HCT116 (cell line): Measurements from ENCODE around the gene LRG1. TPM values are rescaled to one million over a fixed set of nuclear protein-coding genes. Genes with fewer than 3 reads are reported as not detected.
A peak's percentile ranks its signal among the peaks of the same experiment; 100 is the strongest.

Experiments
- ATAC-seq: fragments of 200-7000 bp; cut with Tn5 transposase; 2 replicates; pipeline ENCODE4 v1.9.1; 2020; ENCODE audit warnings: mild to moderate bottlenecking, moderate library complexity
- BruUV-seq: library from RNA; stranded (reverse); fragments of 400-500 nt; replicated peaks from 2 replicates; lab custom pipeline; 2021; lab: Mats Ljungman, UMichigan
- CTCF ChIA-PET: fragments of 300-600 bp; sonication (Branson Sonifier 250); formaldehyde crosslinking; loops from one replicate; lab custom pipeline; 2021; ENCODE audit warnings: antibody characterized with exemption; lab: Charles Lee
- POLR2A ChIA-PET: fragments of 300-600, 350-600 bp; sonication (Branson Sonifier 250); formaldehyde crosslinking; loops from one replicate; lab custom pipeline; 2021; ENCODE audit warnings: antibody characterized with exemption; lab: Charles Lee
- RAD21 ChIA-PET, 2 experiments: fragments of 300-600 bp; sonication (Branson Sonifier 250); formaldehyde crosslinking; loops; one replicate each; lab custom pipeline; 2023; ENCODE audit warnings: low total read pairs in 2 of 2; ENCODE audit not compliant: uncharacterized antibody in 2 of 2, unreplicated experiment in 2 of 2, low non-redundant PET in 1 of 2; lab: Charles Lee
- DNase-seq: peaks from one replicate; pipeline ENCODE4 v3.0.0-alpha.2; 2010; ENCODE audit warnings: low read depth, low spot score
- H2AFZ ChIP-seq: fragments of 200-600 bp; shearing (Covaris generic), sonication (generic); 2 replicates; pipeline ENCODE4 v1.6.1; 2017; ENCODE audit warnings: low read depth, mixed run types, mixed read lengths, antibody characterized with exemption, low read length; ENCODE audit not compliant: poor library complexity, severe bottlenecking
- H3K27ac ChIP-seq: 2 replicates; pipeline ENCODE4 v1.5.1; 2012; ENCODE audit warnings: low read depth, low read length
- H3K27me3 ChIP-seq: fragments of 200-600 bp; sonication (generic); 2 replicates; pipeline ENCODE4 v1.6.1; 2016; ENCODE audit warnings: mixed run types, low read length, mixed read lengths; ENCODE audit not compliant: insufficient read depth
- H3K36me3 ChIP-seq, 2 experiments: fragments of 200-500 bp in 1 of 2; fragments of 200-600 bp in 1 of 2; sonication (Bioruptor generic) in 1 of 2; sonication (generic) in 1 of 2; 2 replicates each; pipeline versions ENCODE4 v1.5.1 to v1.6.1; 2014 to 2016; ENCODE audit warnings: low read length in 2 of 2, inconsistent platforms in 1 of 2, mixed read lengths in 1 of 2, mixed run types in 1 of 2; ENCODE audit not compliant: insufficient read depth in 2 of 2, control insufficient read depth in 1 of 2
- H3K4me1 ChIP-seq, 2 experiments: fragments of 200-600 bp in 1 of 2; sonication (generic) in 1 of 2; 2 replicates each; pipeline versions ENCODE4 v1.5.1 to v1.6.1; 2012 to 2017; ENCODE audit warnings: low read length in 2 of 2, inconsistent platforms in 1 of 2, mild to moderate bottlenecking in 1 of 2, mixed read lengths in 1 of 2, mixed run types in 1 of 2, moderate library complexity in 1 of 2; ENCODE audit not compliant: insufficient read depth in 2 of 2, control insufficient read depth in 1 of 2
- H3K4me2 ChIP-seq: fragments of 200-600 bp; sonication (generic); 2 replicates; pipeline ENCODE4 v1.6.1; 2017; ENCODE audit warnings: mixed run types, low read length, mixed read lengths
- H3K4me3 ChIP-seq, 2 experiments: fragments of 200-600 bp in 1 of 2; sonication (generic) in 1 of 2; replicated peaks in 1 of 2; 2 replicates each; pipeline ENCODE4 v1.5.1; 2011 to 2016; ENCODE audit warnings: low read length in 2 of 2, control low read depth in 1 of 2, low read depth in 1 of 2, mild to moderate bottlenecking in 1 of 2, mixed read lengths in 1 of 2, mixed run types in 1 of 2
- H3K79me2 ChIP-seq: fragments of 200-600 bp; sonication (generic); 2 replicates; pipeline ENCODE4 v1.6.1; 2017; ENCODE audit warnings: mild to moderate bottlenecking, mixed run types, low read length, moderate library complexity, mixed read lengths; ENCODE audit not compliant: insufficient read depth
- H3K9ac ChIP-seq: fragments of 200-600 bp; sonication (generic); 2 replicates; pipeline ENCODE4 v1.6.1; 2016; ENCODE audit warnings: low read length, mixed read lengths
- H3K9me2 ChIP-seq: fragments of 200-600 bp; sonication (generic), shearing (Covaris generic); 2 replicates; pipeline ENCODE4 v1.6.1; 2017; ENCODE audit warnings: mixed run types, mild to moderate bottlenecking, moderate library complexity; ENCODE audit not compliant: insufficient read depth
- H3K9me3 ChIP-seq, 2 experiments: fragments of 200-500 bp in 1 of 2; fragments of 200-600 bp in 1 of 2; sonication (Bioruptor generic) in 1 of 2; sonication (generic) in 1 of 2; 2 replicates each; pipeline ENCODE4 v1.6.1; 2014 to 2017; ENCODE audit warnings: low read length in 2 of 2, mixed read lengths in 2 of 2, inconsistent platforms in 1 of 2, low read depth in 1 of 2, mild to moderate bottlenecking in 1 of 2, mixed run types in 1 of 2, moderate library complexity in 1 of 2; ENCODE audit not compliant: control insufficient read depth in 1 of 2, insufficient read depth in 1 of 2
- H4K20me1 ChIP-seq: fragments of 200-600 bp; sonication (generic), shearing (Covaris generic); 2 replicates; pipeline ENCODE4 v1.6.1; 2017; ENCODE audit warnings: mixed run types, mild to moderate bottlenecking, moderate library complexity; ENCODE audit not compliant: insufficient read depth
- CEBPB ChIP-seq: IDR thresholded peaks from 2 replicates; pipeline ENCODE4 v1.6.1; 2012; ENCODE audit warnings: low read depth
- EGR1 ChIP-seq: IDR thresholded peaks from 2 replicates; pipeline ENCODE4 v1.6.1; 2012; ENCODE audit warnings: low read depth
- ELF1 ChIP-seq: IDR thresholded peaks from 2 replicates; pipeline ENCODE4 v1.6.1; 2012; ENCODE audit warnings: low read depth, borderline replicate concordance
- EZH2phosphoT487 ChIP-seq: fragments of 200-600 bp; IDR thresholded peaks from 2 replicates; pipeline ENCODE4 v1.6.1; 2018; ENCODE audit warnings: antibody characterized with exemption, borderline replicate concordance
- FOSL1 ChIP-seq: IDR thresholded peaks from 2 replicates; pipeline ENCODE4 v1.6.1; 2012; ENCODE audit warnings: low read depth
- JUND ChIP-seq: IDR thresholded peaks from 2 replicates; pipeline ENCODE4 v1.6.1; 2012
- MAX ChIP-seq: IDR thresholded peaks from 2 replicates; pipeline ENCODE4 v1.6.1; 2012
- POLR2A ChIP-seq: IDR thresholded peaks from 2 replicates; pipeline ENCODE4 v1.7.0; 2011; ENCODE audit warnings: borderline replicate concordance; ENCODE audit not compliant: insufficient read depth, insufficient read length; ENCODE audit errors: extremely low read depth
- POLR2AphosphoS5 ChIP-seq: IDR thresholded peaks from 2 replicates; pipeline ENCODE4 v1.6.1; 2011; ENCODE audit warnings: mild to moderate bottlenecking, low read depth, low read length, moderate library complexity
- REST ChIP-seq: IDR thresholded peaks from 2 replicates; pipeline ENCODE4 v1.6.1; 2012; ENCODE audit warnings: low read depth
- SIN3A ChIP-seq: IDR thresholded peaks from 2 replicates; pipeline ENCODE4 v1.6.1; 2012; ENCODE audit warnings: low read depth
- SP1 ChIP-seq: IDR thresholded peaks from 2 replicates; pipeline ENCODE4 v1.6.1; 2012; ENCODE audit warnings: low read depth
- SRF ChIP-seq: IDR thresholded peaks from 2 replicates; pipeline ENCODE4 v1.6.1; 2012; ENCODE audit warnings: low read depth
- YY1 ChIP-seq: IDR thresholded peaks from 2 replicates; pipeline ENCODE4 v1.6.1; 2011; ENCODE audit warnings: low read length, low read depth, moderate library complexity, mild to moderate bottlenecking; ENCODE audit not compliant: insufficient replicate concordance; ENCODE audit errors: extremely low read depth
- ZFX ChIP-seq: fragments of 450-650 bp; IDR thresholded peaks from 2 replicates; pipeline ENCODE4 v1.6.1; 2017
- intact Hi-C: fragments of 100-400 bp; cut with micrococcal nuclease; formaldehyde crosslinking; loops from 2 replicates; pipeline ENCODE4 v1.10.0; 2022
- total RNA-seq: library from RNA; stranded (reverse); gene quantifications from one replicate; pipeline ENCODE4 v1.2.1, GENCODE V29; 2021; ENCODE audit not compliant: unreplicated experiment

Gene LRG1
- total RNA-seq, 1 experiment from 2014 or later = 1.3 TPM

GRCh38 chr19:4505570-4506448 is 34.0 kb downstream of the LRG1 start:
- CTCF ChIA-PET = no interaction called here

GRCh38 chr19:4504891-4505569 is 34.8 kb downstream of the LRG1 start:
- no peaks in the 10 kb centered on the region for H3K79me2 ChIP-seq
- POLR2A ChIA-PET = no interaction called here
- no peak overlapping the region for H3K9ac ChIP-seq
- TF ChIP-seq ZFX (no peak), POLR2A (no peak), EZH2phosphoT487 (no peak), EGR1 (no peak), FOSL1 (no peak), MAX (no peak), SP1 (no peak), REST (no peak)
- H3K36me3 ChIP-seq = peaks cover 0 to 2% of the 10 kb centered on the region in 2 experiments; a peak in 1 of 4 replicates
- BruUV-seq = no TSS peak
- CTCF ChIA-PET = interaction anchor here (1.2 kb wide), 1 partner anchor 238 kb away, joined by 3 read pairs; no protein-coding TSS in a partner anchor
- H3K4me3 ChIP-seq = no peak overlapping the region
- intact Hi-C loops = no loop called here
- no peak overlapping the region for H3K27ac ChIP-seq
- H3K9me3 ChIP-seq = no peaks in the 10 kb centered on the region
- H3K4me2 ChIP-seq = no peak overlapping the region
- RAD21 ChIA-PET = no interaction called here
- H4K20me1 ChIP-seq = no peaks in the 10 kb centered on the region
- DNase-seq (no peak), ATAC-seq (no peak)
- H3K9me2 ChIP-seq = no peaks in the 10 kb centered on the region
- H2AFZ ChIP-seq = no peak overlapping the region
- peaks cover 0 to 11% of the 10 kb centered on the region in 2 experiments; a peak in 2 of 4 replicates for H3K4me1 ChIP-seq
- H3K27me3 ChIP-seq = no peaks in the 10 kb centered on the region

More at GRCh38 chr19:4505570-4506448, 34.0 kb downstream of the LRG1 start:
- RAD21 ChIA-PET = no interaction called here
- no peaks in the 10 kb centered on the region for H3K9me3 ChIP-seq
- no peak for TF ChIP-seq SIN3A
- no peak for TF ChIP-seq POLR2AphosphoS5
- no peak for TF ChIP-seq ZFX
- no peak for TF ChIP-seq ELF1
- TF ChIP-seq JUND = no peak
- TF ChIP-seq YY1 = no peak
- TF ChIP-seq CEBPB = no peak
- TF ChIP-seq SRF = no peak
- ATAC-seq (peak; percentile 9; the same call in 1 of the 2 replicates), DNase-seq (no peak)
- H3K9me2 ChIP-seq = no peaks in the 10 kb centered on the region
- no peak overlapping the region for H2AFZ ChIP-seq
- no peaks in the 10 kb centered on the region; a peak in 1 of 4 replicates for H3K36me3 ChIP-seq
- no peaks in the 10 kb centered on the region for H3K79me2 ChIP-seq
- no TSS peak for BruUV-seq
- POLR2A ChIA-PET = no interaction called here
- H3K9ac ChIP-seq = no peak overlapping the region
- peak overlapping the region; percentile 33; the same call in 1 of the 2 replicates for H3K4me2 ChIP-seq
- intact Hi-C loops = no loop called here
- no peak overlapping the region for H3K4me3 ChIP-seq
- no peaks in the 10 kb centered on the region for H4K20me1 ChIP-seq
- H3K27me3 ChIP-seq = no peaks in the 10 kb centered on the region
- no peak overlapping the region for H3K27ac ChIP-seq
- H3K4me1 ChIP-seq = peaks cover 0 to 11% of the 10 kb centered on the region in 2 experiments; a peak in 2 of 4 replicates
